Activated B cell treated with CpG ODN at 0.5 μM for 24 hours (primary cell): ENCODE measurements around the gene DDX4. TPM values are rescaled to one million over a fixed set of nuclear protein-coding genes. Genes with fewer than 3 reads are reported as not detected.

Source experiments
- ATAC-seq: fragments of 200-7000 bp; cut with Tn5 transposase; one replicate; pipeline ENCODE4 v1.10.0; 2021; ENCODE audit warnings: low read depth, mild to moderate bottlenecking, moderate library complexity
- CTCF ChIA-PET: fragments of 350-600 bp; sonication (Branson Sonifier 250); formaldehyde crosslinking; loops from one replicate; lab custom pipeline; 2021; ENCODE audit warnings: antibody characterized with exemption; lab: Charles Lee
- POLR2A ChIA-PET: fragments of 350-600 bp; sonication (Branson Sonifier 250); formaldehyde crosslinking; loops from one replicate; lab custom pipeline; 2021; ENCODE audit warnings: antibody characterized with exemption; lab: Charles Lee
- DNase-seq: peaks from one replicate; pipeline ENCODE4 v3.0.0; 2022
- H3K27ac Mint-ChIP-seq: one replicate; pipeline ENCODE4 v1.8.0; 2020; ENCODE audit warnings: mixed read lengths
- H3K27me3 Mint-ChIP-seq: one replicate; pipeline ENCODE4 v1.8.0; 2021; ENCODE audit warnings: mixed read lengths
- H3K36me3 Mint-ChIP-seq: one replicate; pipeline ENCODE4 v1.8.0; 2021; ENCODE audit warnings: low read depth, mixed read lengths
- H3K4me1 Mint-ChIP-seq: one replicate; pipeline ENCODE4 v1.8.0; 2021; ENCODE audit warnings: mixed read lengths
- H3K4me3 Mint-ChIP-seq: one replicate; pipeline ENCODE4 v1.8.0; 2020; ENCODE audit warnings: mild to moderate bottlenecking, mixed read lengths
- H3K9me3 Mint-ChIP-seq: one replicate; pipeline ENCODE4 v1.8.0; 2020; ENCODE audit warnings: mixed read lengths
- intact Hi-C: fragments of 100-400 bp; cut with micrococcal nuclease; formaldehyde crosslinking; loops from one replicate; pipeline ENCODE4 v1.15.1; 2024
- total RNA-seq: library from RNA; stranded (reverse); gene quantifications from 2 replicates; pipeline ENCODE4 v1.2.3, GENCODE V29; 2022
- TF ChIP-seq, protein P1 (sequence below): fragments of 200-600 bp; IDR thresholded peaks from one replicate; pipeline ENCODE4 v1.8.0; 2022; ENCODE audit warnings: antibody characterized with exemption, mild to moderate bottlenecking

DDX4 gene
- total RNA-seq, 1 donor from 2014 or later = not detected

DNA sequence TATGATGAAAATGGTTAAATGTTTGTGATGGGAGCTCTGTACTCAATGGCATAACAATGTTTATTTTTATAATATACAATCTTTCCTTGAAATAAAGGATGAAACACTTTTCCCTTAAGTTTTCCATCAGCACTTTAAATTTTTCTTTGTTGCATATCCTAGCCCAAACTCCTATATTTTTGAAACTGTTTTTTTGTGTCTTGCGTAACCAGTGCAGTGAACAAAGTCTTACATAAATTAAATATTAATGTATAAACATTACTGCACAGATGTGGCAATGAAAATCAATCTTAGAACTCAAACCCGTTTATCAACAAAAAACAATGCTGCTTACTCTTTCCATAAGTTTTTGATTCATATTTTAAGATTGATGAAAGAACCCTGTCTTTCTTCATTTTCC, 79.2 kb downstream of the DDX4 start:
- Mint-ChIP-seq H3K9me3 (no peaks in the 10 kb centered on the region), H3K4me3 (no peak overlapping the region), H3K27me3 (peaks cover 31% of the 10 kb centered on the region), H3K4me1 (no peaks in the 10 kb centered on the region), H3K36me3 (no peaks in the 10 kb centered on the region), H3K27ac (no peak overlapping the region)
- no peak for ATAC-seq
- TF ChIP-seq, protein P1, sequence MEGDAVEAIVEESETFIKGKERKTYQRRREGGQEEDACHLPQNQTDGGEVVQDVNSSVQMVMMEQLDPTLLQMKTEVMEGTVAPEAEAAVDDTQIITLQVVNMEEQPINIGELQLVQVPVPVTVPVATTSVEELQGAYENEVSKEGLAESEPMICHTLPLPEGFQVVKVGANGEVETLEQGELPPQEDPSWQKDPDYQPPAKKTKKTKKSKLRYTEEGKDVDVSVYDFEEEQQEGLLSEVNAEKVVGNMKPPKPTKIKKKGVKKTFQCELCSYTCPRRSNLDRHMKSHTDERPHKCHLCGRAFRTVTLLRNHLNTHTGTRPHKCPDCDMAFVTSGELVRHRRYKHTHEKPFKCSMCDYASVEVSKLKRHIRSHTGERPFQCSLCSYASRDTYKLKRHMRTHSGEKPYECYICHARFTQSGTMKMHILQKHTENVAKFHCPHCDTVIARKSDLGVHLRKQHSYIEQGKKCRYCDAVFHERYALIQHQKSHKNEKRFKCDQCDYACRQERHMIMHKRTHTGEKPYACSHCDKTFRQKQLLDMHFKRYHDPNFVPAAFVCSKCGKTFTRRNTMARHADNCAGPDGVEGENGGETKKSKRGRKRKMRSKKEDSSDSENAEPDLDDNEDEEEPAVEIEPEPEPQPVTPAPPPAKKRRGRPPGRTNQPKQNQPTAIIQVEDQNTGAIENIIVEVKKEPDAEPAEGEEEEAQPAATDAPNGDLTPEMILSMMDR = no peak
- ChIA-PET POLR2A (no interaction called here), CTCF (no interaction called here)
- intact Hi-C loops = no loop called here
- no peak for DNase-seq

DNA sequence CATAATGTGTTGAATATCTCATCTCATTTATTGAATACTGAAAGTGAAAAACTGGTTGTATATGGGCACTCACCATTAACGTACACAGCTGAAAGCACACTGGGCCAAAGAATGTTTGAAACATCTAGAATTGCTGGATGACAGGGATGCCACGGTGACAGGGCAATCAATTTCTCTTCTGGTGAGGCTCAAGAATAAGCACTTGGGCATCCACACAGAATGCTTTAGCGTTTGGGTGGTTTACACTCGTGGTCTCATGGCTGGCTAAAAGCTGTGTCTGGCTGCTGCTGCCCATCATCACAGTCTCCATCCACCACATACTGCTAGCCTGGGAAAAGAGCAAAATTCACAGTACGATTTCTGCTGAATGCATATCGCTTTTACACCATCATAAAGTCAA, 82.6 kb downstream of the DDX4 start:
- Mint-ChIP-seq H3K9me3 (no peaks in the 10 kb centered on the region), H3K36me3 (no peaks in the 10 kb centered on the region), H3K27me3 (peaks cover 60% of the 10 kb centered on the region), H3K4me3 (no peak overlapping the region), H3K27ac (no peak overlapping the region), H3K4me1 (no peaks in the 10 kb centered on the region)
- intact Hi-C loops = no loop called here
- ChIA-PET POLR2A (no interaction called here), CTCF (no interaction called here)
- no peak for DNase-seq
- TF ChIP-seq, protein P1 = no peak
- ATAC-seq = no peak

DNA sequence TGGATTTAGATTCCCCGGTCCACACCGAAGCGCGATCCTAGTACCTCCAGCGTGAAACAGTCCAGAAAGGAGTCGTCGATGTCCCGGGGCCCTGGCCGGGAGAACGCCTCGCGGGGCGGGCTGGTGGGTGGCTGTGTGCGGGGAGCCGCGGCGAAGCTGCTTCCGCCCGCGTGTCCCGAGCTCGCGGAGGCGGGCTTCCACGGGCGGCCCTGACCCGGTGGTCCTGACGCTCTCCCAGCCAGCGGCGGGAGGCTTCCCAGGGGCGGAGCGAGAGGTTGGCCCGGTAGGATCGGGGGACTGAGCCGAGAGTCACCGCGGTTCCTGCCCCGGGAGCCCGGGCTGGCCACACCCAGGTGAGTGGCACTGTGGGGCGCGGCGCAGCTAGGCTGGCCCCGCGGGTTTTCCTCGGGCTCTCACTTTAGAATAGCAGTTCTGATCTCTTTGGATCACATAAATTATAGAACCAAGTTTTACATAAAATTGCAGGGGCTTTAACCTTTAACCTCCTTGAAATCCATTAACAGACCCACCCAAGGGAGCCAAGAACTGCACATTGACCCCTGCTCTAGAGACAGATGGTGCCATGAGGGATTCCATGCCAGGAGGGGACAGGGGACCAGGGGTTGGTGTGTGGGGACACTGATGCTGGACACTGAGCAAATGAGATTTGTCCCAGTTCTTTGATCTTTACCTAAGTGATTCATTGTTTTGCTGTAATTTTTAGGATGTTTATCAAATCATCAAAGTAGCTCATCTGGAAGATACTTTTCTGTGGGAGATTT, 84.1 kb downstream of the DDX4 start:
- Mint-ChIP-seq H3K4me1 (no peaks in the 10 kb centered on the region), H3K27me3 (peaks cover 60% of the 10 kb centered on the region), H3K27ac (no peak overlapping the region), H3K36me3 (no peaks in the 10 kb centered on the region), H3K9me3 (no peaks in the 10 kb centered on the region), H3K4me3 (no peak overlapping the region)
- TF ChIP-seq, protein P1 = no peak
- ATAC-seq (no peak), DNase-seq (no peak)
- intact Hi-C loops = no loop called here
- ChIA-PET POLR2A (no interaction called here), CTCF (no interaction called here)

DNA sequence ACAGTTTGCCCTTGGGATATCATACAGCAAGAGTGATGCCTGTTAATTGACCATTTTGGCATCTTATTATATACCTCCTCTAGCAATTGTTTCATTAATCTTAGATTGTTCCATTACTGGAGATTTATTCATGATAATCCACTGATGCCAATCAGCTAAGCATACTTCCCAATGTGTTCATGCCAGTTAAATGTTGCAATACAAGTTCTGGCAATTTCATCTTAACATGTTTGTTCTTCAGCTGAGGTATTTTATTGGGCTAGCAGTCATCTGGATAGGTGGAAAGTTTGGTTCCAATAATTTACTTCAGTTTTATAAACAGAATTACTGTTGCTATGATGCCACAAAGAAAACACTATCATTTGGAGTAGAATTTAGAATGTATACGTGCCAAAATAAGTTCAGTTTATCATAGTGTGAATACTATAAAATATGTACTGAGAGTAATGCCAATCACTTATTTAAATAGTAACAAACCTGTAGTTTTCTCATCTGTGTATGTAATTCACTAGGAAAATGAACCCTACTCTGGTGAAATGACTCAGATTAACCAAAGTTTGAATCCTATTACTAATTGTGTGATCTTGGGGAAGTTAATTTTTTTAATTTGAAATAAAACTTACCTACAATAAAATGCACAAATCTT, 85.4 kb downstream of the DDX4 start:
- intact Hi-C loops = no loop called here
- TF ChIP-seq, protein P1 = no peak
- DNase-seq (no peak), ATAC-seq (no peak)
- no peaks in the 10 kb centered on the region for H3K36me3 Mint-ChIP-seq
- no peak overlapping the region for H3K4me3 Mint-ChIP-seq
- POLR2A ChIA-PET = no interaction called here
- H3K27ac Mint-ChIP-seq = no peak overlapping the region
- no peaks in the 10 kb centered on the region for H3K9me3 Mint-ChIP-seq
- H3K4me1 Mint-ChIP-seq = no peaks in the 10 kb centered on the region
- H3K27me3 Mint-ChIP-seq = peaks cover 60% of the 10 kb centered on the region
- CTCF ChIA-PET = no interaction called here

DNA sequence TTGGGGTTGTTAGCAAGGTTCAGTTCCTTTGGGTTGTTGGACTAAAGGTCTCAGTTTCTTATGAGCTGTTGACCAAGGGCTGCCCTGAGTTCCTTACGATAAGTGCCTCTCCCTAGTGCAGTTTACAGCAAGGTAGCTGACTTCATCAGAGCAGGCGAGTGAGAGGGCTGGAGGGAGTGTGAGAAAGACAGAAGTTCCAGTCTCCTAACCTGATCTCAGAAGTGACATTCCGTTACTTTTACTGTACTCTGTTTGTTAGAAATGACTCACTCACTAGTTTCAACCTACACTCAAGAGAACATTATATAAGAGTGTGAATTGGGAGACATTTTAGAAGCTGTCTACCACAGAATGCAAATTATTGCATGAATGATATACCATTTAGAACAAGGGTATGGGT, 92.1 kb downstream of the DDX4 start:
- DNase-seq = no peak
- TF ChIP-seq, protein P1 = no peak
- no peak overlapping the region for H3K27ac Mint-ChIP-seq
- ChIA-PET POLR2A (no interaction called here), CTCF (no interaction called here)
- H3K4me1 Mint-ChIP-seq = no peaks in the 10 kb centered on the region
- ATAC-seq = no peak
- H3K4me3 Mint-ChIP-seq = no peak overlapping the region
- intact Hi-C loops = no loop called here
- no peaks in the 10 kb centered on the region for H3K9me3 Mint-ChIP-seq
- H3K27me3 Mint-ChIP-seq = peaks cover 14% of the 10 kb centered on the region
- H3K36me3 Mint-ChIP-seq = no peaks in the 10 kb centered on the region
